Nephron progenitor cell (in vitro differentiated cells): Measurements from ENCODE around the gene CYFIP1.

Experiments
- DNase-seq: peaks from one replicate; pipeline ENCODE4 v3.0.0; 2021
- H3K27ac Mint-ChIP-seq: 2 replicates; pipeline ENCODE4 v1.8.0; 2021; ENCODE audit warnings: mild to moderate bottlenecking, moderate library complexity, mixed read lengths
- H3K27me3 Mint-ChIP-seq: 2 replicates; pipeline ENCODE4 v1.8.0; 2021; ENCODE audit warnings: mild to moderate bottlenecking, low read depth, mixed read lengths; ENCODE audit not compliant: poor library complexity
- H3K36me3 Mint-ChIP-seq: 2 replicates; pipeline ENCODE4 v1.8.0; 2021; ENCODE audit warnings: low read depth, mixed read lengths
- H3K4me1 Mint-ChIP-seq: 2 replicates; pipeline ENCODE4 v1.8.0; 2021; ENCODE audit warnings: mixed read lengths
- H3K4me3 Mint-ChIP-seq: 2 replicates; pipeline ENCODE4 v1.8.0; 2021; ENCODE audit warnings: mild to moderate bottlenecking, moderate library complexity, mixed read lengths
- H3K9me3 Mint-ChIP-seq: 2 replicates; pipeline ENCODE4 v1.8.0; 2021; ENCODE audit warnings: mild to moderate bottlenecking, moderate library complexity, mixed read lengths
- CTCF ChIP-seq: fragments of 200-600 bp; sonication (generic); IDR thresholded peaks from 2 replicates; pipeline ENCODE4 v1.5.0; 2021; ENCODE audit warnings: antibody characterized with exemption

CYFIP1 gene

GRCh38 chr15:22823495-22824128 lies 156.6 kb downstream of the CYFIP1 start:
- H3K27ac Mint-ChIP-seq, result no peak overlapping the region
- TF ChIP-seq CTCF, result no peak
- peaks cover 2% of the 10 kb centered on the region for H3K4me1 Mint-ChIP-seq
- H3K27me3 Mint-ChIP-seq, result no peaks in the 10 kb centered on the region
- no peaks in the 10 kb centered on the region for H3K9me3 Mint-ChIP-seq
- peaks cover 29% of the 10 kb centered on the region for H3K36me3 Mint-ChIP-seq
- DNase-seq, result no peak
- H3K4me3 Mint-ChIP-seq, result no peak overlapping the region

DNA sequence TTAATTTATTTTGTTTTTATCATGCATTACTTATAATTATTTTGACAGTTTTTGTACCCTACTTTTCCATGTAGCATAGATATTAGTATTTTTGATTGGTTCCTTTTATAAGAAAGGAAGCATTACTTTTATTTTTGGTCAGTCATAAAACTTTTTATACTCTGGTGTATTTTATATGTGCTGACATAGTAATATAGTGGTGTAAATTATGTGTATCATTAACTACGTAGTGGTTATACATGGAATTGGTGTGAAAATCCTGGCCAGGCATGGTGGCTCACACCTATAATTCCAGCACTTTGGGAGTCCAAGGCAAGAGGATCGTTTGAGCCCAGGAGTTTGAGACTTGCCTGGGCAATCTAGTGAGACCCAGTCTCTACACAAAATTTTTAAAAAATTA lies 160.5 kb downstream of the CYFIP1 start:
- H3K27me3 Mint-ChIP-seq, result no peaks in the 10 kb centered on the region
- peaks cover 21% of the 10 kb centered on the region for H3K36me3 Mint-ChIP-seq
- DNase-seq, result no peak
- H3K27ac Mint-ChIP-seq, result no peak overlapping the region
- no peak for TF ChIP-seq CTCF
- H3K9me3 Mint-ChIP-seq, result no peaks in the 10 kb centered on the region
- no peaks in the 10 kb centered on the region for H3K4me1 Mint-ChIP-seq
- H3K4me3 Mint-ChIP-seq, result no peak overlapping the region
